Activated B cell treated with CpG ODN at 0.5 μM for 24 hours (primary cell): ENCODE data around the gene CD19. TPM values are rescaled to one million over a fixed set of nuclear protein-coding genes. Genes with fewer than 3 reads are reported as not detected.

Experiments used
- ATAC-seq: fragments of 200-7000 bp; cut with Tn5 transposase; one replicate; pipeline ENCODE4 v1.10.0; 2021; ENCODE audit warnings: low read depth, mild to moderate bottlenecking, moderate library complexity
- CTCF ChIA-PET: fragments of 350-600 bp; sonication (Branson Sonifier 250); formaldehyde crosslinking; loops from one replicate; lab custom pipeline; 2021; ENCODE audit warnings: antibody characterized with exemption; lab: Charles Lee
- POLR2A ChIA-PET: fragments of 350-600 bp; sonication (Branson Sonifier 250); formaldehyde crosslinking; loops from one replicate; lab custom pipeline; 2021; ENCODE audit warnings: antibody characterized with exemption; lab: Charles Lee
- DNase-seq: peaks from one replicate; pipeline ENCODE4 v3.0.0; 2022
- H3K27ac Mint-ChIP-seq: one replicate; pipeline ENCODE4 v1.8.0; 2020; ENCODE audit warnings: mixed read lengths
- H3K27me3 Mint-ChIP-seq: one replicate; pipeline ENCODE4 v1.8.0; 2021; ENCODE audit warnings: mixed read lengths
- H3K36me3 Mint-ChIP-seq: one replicate; pipeline ENCODE4 v1.8.0; 2021; ENCODE audit warnings: low read depth, mixed read lengths
- H3K4me1 Mint-ChIP-seq: one replicate; pipeline ENCODE4 v1.8.0; 2021; ENCODE audit warnings: mixed read lengths
- H3K4me3 Mint-ChIP-seq: one replicate; pipeline ENCODE4 v1.8.0; 2020; ENCODE audit warnings: mild to moderate bottlenecking, mixed read lengths
- H3K9me3 Mint-ChIP-seq: one replicate; pipeline ENCODE4 v1.8.0; 2020; ENCODE audit warnings: mixed read lengths
- CTCF ChIP-seq: fragments of 200-600 bp; IDR thresholded peaks from one replicate; pipeline ENCODE4 v1.8.0; 2022; ENCODE audit warnings: antibody characterized with exemption, mild to moderate bottlenecking
- intact Hi-C: fragments of 100-400 bp; cut with micrococcal nuclease; formaldehyde crosslinking; loops from one replicate; pipeline ENCODE4 v1.15.1; 2024
- total RNA-seq: library from RNA; stranded (reverse); gene quantifications from 2 replicates; pipeline ENCODE4 v1.2.3, GENCODE V29; 2022

CD19 gene
- total RNA-seq, 1 donor from 2014 or later: 316 TPM

DNA sequence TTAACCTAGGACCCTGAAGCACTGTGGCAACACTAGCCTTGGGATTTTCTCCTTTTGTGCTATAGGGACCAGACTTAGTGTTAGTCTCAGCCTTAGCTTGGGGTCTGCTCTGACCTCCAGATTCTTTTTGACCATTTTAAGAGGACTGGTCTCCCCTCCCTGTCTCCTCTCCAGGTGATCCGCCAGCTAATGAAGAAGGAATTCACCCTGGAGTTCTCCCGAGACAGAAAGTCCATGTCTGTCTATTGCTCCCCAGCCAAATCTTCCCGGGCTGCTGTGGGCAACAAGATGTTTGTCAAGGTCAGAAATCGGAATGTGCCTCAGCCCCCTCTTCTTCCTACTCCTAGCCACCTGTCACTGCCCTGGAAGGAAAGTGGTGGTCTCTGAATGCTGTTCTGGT lies 33.9 kb upstream of the CD19 start:
- intact Hi-C loops: no loop called here
- Mint-ChIP-seq H3K4me1 (peaks cover 14% of the 10 kb centered on the region), H3K27me3 (no peaks in the 10 kb centered on the region), H3K36me3 (peaks cover 11% of the 10 kb centered on the region), H3K4me3 (no peak overlapping the region), H3K27ac (no peak overlapping the region), H3K9me3 (no peaks in the 10 kb centered on the region)
- ATAC-seq (no peak), DNase-seq (no peak)
- no peak for TF ChIP-seq CTCF
- ChIA-PET POLR2A (no interaction called here), CTCF (no interaction called here)

GRCh38 chr16:28898266-28898665 lies 33.5 kb upstream of the CD19 start:
- H3K27me3 Mint-ChIP-seq: no peaks in the 10 kb centered on the region
- TF ChIP-seq CTCF: no peak
- peaks cover 12% of the 10 kb centered on the region for H3K36me3 Mint-ChIP-seq

GRCh38 chr16:28898942-28899341 lies 32.8 kb upstream of the CD19 start:
- H3K27me3 Mint-ChIP-seq: no peaks in the 10 kb centered on the region
- ATAC-seq (no peak), DNase-seq (no peak)
- no peaks in the 10 kb centered on the region for H3K9me3 Mint-ChIP-seq
- H3K27ac Mint-ChIP-seq: no peak overlapping the region
- intact Hi-C loops: no loop called here
- no peak overlapping the region for H3K4me3 Mint-ChIP-seq
- peaks cover 15% of the 10 kb centered on the region for H3K36me3 Mint-ChIP-seq
- ChIA-PET CTCF (interaction anchor here (0.5 kb wide), 1 partner anchor 28 kb away, joined by 3 read pairs; no protein-coding TSS in a partner anchor), POLR2A (interaction anchor here (0.7 kb wide), 1 partner anchor 53 kb away, joined by 8 read pairs; the partner anchor contains the start of gene TUFM)
- TF ChIP-seq CTCF: no peak
- H3K4me1 Mint-ChIP-seq: peaks cover 24% of the 10 kb centered on the region

More at GRCh38 chr16:28898266-28898665, 33.5 kb upstream of the CD19 start:
- Mint-ChIP-seq H3K9me3 (no peaks in the 10 kb centered on the region), H3K27ac (no peak overlapping the region), H3K4me3 (no peak overlapping the region), H3K4me1 (peaks cover 19% of the 10 kb centered on the region)
- ATAC-seq (no peak), DNase-seq (no peak)
- intact Hi-C loops: no loop called here
- POLR2A ChIA-PET: no interaction called here
- CTCF ChIA-PET: no interaction called here

DNA sequence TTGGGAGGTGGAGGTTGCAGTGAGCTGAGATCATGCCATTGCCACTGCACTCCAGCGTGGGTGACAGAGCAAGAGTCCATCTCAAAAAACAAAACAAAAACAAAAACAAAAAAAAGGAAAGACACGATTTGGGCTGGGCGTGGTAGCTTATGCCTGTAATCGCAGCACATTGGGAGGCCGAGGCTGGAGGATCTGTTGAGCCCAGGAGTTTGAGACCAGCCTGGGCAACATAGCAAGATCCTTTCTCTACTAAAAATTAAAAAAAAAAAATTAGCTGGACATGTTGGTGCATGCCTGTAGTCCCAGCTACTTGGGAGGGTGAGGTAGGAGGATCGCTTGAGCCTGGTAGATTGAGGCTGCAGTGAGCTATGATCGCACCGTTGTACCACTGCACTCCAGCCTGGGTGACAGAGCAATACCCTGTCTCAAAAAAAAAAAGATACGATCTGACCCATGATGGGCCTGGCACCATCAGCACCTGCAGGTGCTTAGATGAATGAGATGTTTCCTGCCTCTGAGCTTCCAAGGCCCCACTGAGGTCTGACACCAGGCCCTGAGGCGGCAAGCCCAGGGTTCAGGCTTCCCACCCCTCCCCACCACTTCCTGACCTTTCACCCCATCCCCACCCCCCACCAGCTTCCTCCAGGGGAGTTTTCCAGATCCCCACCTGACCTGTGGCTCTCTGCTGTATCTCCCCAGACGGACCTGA lies 31.7 kb upstream of the CD19 start:
- Mint-ChIP-seq H3K4me1 (peaks cover 26% of the 10 kb centered on the region), H3K9me3 (no peaks in the 10 kb centered on the region), H3K27me3 (no peaks in the 10 kb centered on the region), H3K27ac (no peak overlapping the region), H3K36me3 (peaks cover 22% of the 10 kb centered on the region), H3K4me3 (no peak overlapping the region)
- ChIA-PET POLR2A (interaction anchor here (0.6 kb wide), 1 partner anchor 12 kb away, joined by 3 read pairs; no protein-coding TSS in a partner anchor), CTCF (interaction anchor here (1.0 kb wide), 1 partner anchor 45 kb away, joined by 6 read pairs; no protein-coding TSS in a partner anchor)
- no peak for ATAC-seq
- TF ChIP-seq CTCF: no peak
- DNase-seq: no peak
- intact Hi-C loops: no loop called here

- TF ChIP-seq CTCF: no peak
- intact Hi-C loops: no loop called here
- no peak for DNase-seq
- no peak for ATAC-seq
- ChIA-PET CTCF (interaction anchor here (1.0 kb wide), 1 partner anchor 44 kb away, joined by 6 read pairs; no protein-coding TSS in a partner anchor), POLR2A (interaction anchor here (0.7 to 1.8 kb wide), 2 partner anchors 14 to 37 kb away, joined by 4 to 14 read pairs; partner anchors contain the start of gene SH2B1)
- Mint-ChIP-seq H3K27me3 (no peaks in the 10 kb centered on the region), H3K4me1 (peaks cover 26% of the 10 kb centered on the region), H3K27ac (no peak overlapping the region), H3K9me3 (no peaks in the 10 kb centered on the region), H3K4me3 (no peak overlapping the region), H3K36me3 (peaks cover 26% of the 10 kb centered on the region)
Measured at GRCh38 chr16:28900601-28901000, 31.2 kb upstream of the CD19 start.
